ENCODE measurements around the gene MGAT3. TPM values are rescaled to one million over a fixed set of nuclear protein-coding genes. Genes with fewer than 3 reads are reported as not detected.

The MGAT3 gene
- total RNA-seq, 4 donors from 2014 or later, result 0.45 to 1.6 (median 0.90) TPM

DNA sequence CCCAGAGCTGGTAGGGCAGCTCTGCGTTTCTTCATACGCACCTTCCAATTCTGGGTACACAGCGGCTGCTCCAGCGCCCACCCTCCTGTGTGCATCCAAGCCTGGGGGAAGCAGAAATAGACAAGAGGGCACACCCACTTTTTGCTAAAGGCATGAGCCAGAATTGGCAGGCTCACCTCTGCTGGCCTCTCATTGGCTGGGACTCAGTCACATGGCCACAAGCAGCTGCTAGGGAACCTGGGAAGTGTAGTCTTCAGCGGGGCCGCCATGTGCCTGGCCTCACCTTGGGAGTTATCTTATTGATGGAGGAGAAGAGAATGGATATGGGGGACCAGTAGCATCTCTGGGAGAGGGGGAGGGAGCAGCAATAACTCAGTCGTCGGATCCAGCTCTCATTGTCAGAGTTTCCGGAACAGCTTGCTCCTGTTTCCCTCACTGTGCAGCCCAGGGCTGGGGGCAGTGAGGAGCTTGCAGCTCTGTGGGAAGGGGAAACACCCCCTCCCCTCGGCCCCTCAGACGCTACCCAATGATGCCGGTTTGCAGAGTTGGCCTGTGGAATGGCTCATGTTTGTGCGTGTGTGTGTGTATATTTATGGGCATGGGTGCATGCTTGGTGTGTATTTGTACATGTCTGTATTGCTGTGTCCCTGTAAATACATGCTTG is 33.5 kb downstream of the MGAT3 start:
- H3K36me3 ChIP-seq, result no peaks in the 10 kb centered on the region
- H3K4me1 ChIP-seq, result no peaks in the 10 kb centered on the region
- WGBS, 2 donors, result 37 to 41% methylated on average over 8 to 13 of the region's 13 CpGs
- no peaks in the 10 kb centered on the region for H3K9me3 ChIP-seq
- TF ChIP-seq POLR2A (IDR thresholded peaks at IDR 0.05) (no peak), CTCF (IDR thresholded peaks at IDR 0.05) (no peak)
- H3K27ac ChIP-seq, result no peak overlapping the region
- H3K4me3 ChIP-seq (replicated peaks in 1 of 3), result no peak overlapping the region
- DNase-seq, result peak; percentile 81 to 85
- H3K27me3 ChIP-seq, result no peaks in the 10 kb centered on the region
- intact Hi-C loops (cut with DNase I), result loop anchor here (5.0 kb wide), 1 partner anchor 37 kb away; no protein-coding TSS in a partner anchor

DNA sequence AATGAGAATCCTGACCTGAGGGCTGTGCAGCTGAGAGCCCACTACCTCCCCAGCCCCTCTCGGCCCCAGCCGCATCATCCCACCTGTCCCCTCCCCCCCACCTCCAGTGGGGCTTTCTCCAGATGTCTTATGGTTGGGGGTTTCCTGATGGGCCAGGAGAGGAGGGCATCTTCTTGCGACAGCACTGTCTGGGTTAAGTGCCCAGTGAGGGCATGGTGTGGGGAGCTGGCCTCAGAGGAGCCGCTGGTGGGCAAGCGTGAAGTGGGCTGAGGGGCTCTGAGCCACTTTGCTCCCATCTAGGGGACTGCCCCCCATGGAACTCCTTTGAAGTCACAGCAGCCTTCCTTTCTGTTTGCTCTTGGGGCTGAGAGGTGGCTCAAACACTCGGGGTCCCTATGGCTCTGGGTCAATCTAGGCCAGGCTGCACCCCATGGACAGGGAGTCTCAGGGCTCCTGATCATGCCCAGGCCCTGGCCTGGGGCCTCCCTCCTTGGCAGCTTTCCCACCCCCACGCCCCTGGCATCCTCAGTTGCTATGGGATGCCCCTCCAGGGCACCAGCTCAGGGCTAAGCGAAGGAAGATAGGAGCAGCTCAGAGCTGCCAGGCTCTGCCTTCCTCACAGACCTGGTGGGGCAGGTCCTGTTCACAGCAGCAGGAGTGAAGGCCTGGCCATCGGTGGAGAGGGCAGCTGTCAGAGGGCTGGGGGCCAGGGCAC is 34.3 kb downstream of the MGAT3 start:
- Histone ChIP-seq H3K27me3 (no peaks in the 10 kb centered on the region), H3K36me3 (no peaks in the 10 kb centered on the region), H3K4me1 (no peaks in the 10 kb centered on the region), H3K27ac (no peak overlapping the region), H3K9me3 (no peaks in the 10 kb centered on the region), H3K4me3 (replicated peaks in 1 of 3) (no peak overlapping the region)
- intact Hi-C loops (cut with DNase I), result loop anchor here (5.0 kb wide), 1 partner anchor 36 kb away; no protein-coding TSS in a partner anchor
- DNase-seq, result no peak
- TF ChIP-seq POLR2A (IDR thresholded peaks at IDR 0.05) (no peak), CTCF (IDR thresholded peaks at IDR 0.05) (no peak)
- WGBS, 2 donors, result 69 to 90% methylated on average over 2 to 7 of the region's 9 CpGs

DNA sequence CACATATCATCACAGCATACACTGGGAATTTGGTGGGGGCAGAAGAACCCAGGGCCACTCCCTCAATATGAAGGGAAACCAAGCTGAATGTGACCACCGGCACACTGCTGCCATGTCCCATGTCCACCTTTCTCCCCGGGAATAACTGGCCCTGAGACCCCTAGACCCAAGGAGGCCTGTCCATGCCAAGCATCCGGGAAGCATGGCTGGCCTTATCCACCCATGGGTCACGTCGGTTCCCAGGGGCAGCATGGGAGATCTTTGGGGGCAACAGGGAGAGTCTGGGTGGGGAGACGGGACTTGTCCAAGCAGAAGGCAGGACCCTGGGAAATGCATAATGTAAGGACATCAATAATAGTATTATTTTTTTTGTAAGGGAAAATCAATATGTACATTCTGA is 34.9 kb downstream of the MGAT3 start:
- WGBS, 2 donors, result 90 to 91% methylated on average over 6 of the region's 6 CpGs
- TF ChIP-seq CTCF (IDR thresholded peaks at IDR 0.05), result no peak
- no peak for TF ChIP-seq POLR2A (IDR thresholded peaks at IDR 0.05)
- intact Hi-C loops (cut with DNase I), result loop anchor here (5.0 kb wide), 1 partner anchor 36 kb away; no protein-coding TSS in a partner anchor
- H3K27me3 ChIP-seq, result no peaks in the 10 kb centered on the region
- no peaks in the 10 kb centered on the region for H3K9me3 ChIP-seq
- H3K4me3 ChIP-seq (replicated peaks in 1 of 3), result no peak overlapping the region
- no peak overlapping the region for H3K27ac ChIP-seq
- no peak for DNase-seq
- H3K36me3 ChIP-seq, result no peaks in the 10 kb centered on the region
- H3K4me1 ChIP-seq, result no peaks in the 10 kb centered on the region

DNA sequence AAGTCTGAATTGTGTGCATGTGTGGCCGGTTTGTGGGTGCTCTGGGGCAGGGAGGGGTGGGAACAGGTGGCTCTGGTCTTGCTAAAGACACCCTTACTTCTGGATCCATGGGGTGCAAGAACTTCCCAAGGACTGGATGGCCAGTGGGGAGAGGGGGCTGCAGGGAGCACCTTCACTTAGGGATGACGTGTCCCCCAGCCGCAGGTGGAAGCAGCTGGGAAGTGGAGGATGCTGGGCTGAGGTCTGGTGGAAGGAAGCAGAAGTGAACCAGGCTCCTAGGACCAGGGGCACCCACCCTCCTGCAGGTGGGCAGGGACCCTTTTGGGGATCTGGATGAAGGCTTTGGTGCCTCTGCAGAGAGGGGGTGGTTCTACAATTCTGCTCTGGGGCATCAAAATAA is 35.4 kb downstream of the MGAT3 start:
- Histone ChIP-seq H3K4me3 (replicated peaks in 1 of 3) (no peak overlapping the region), H3K27ac (no peak overlapping the region), H3K27me3 (no peaks in the 10 kb centered on the region), H3K9me3 (no peaks in the 10 kb centered on the region), H3K4me1 (no peaks in the 10 kb centered on the region), H3K36me3 (no peaks in the 10 kb centered on the region)
- DNase-seq, result no peak
- TF ChIP-seq POLR2A (IDR thresholded peaks at IDR 0.05) (no peak), CTCF (IDR thresholded peaks at IDR 0.05) (no peak)
- WGBS, 2 donors, result 79 to 85% methylated on average over 3 of the region's 3 CpGs
- intact Hi-C loops (cut with DNase I), result loop anchor here (5.0 kb wide), 1 partner anchor 35 kb away; no protein-coding TSS in a partner anchor

- intact Hi-C loops (cut with DNase I), result loop anchor here (5.0 kb wide), 1 partner anchor 34 kb away; no protein-coding TSS in a partner anchor
- H3K4me1 ChIP-seq, result no peaks in the 10 kb centered on the region
- TF ChIP-seq POLR2A (IDR thresholded peaks at IDR 0.05), result no peak
- no peak for TF ChIP-seq CTCF (IDR thresholded peaks at IDR 0.05)
- no peak for DNase-seq
- WGBS, 2 donors, result 57 to 59% methylated on average over 4 of the region's 4 CpGs
- no peaks in the 10 kb centered on the region for H3K27me3 ChIP-seq
- H3K27ac ChIP-seq, result no peak overlapping the region
- H3K36me3 ChIP-seq, result no peaks in the 10 kb centered on the region
- no peak overlapping the region for H3K4me3 ChIP-seq (replicated peaks in 1 of 3)
- H3K9me3 ChIP-seq, result no peaks in the 10 kb centered on the region
These were observed 36.9 kb downstream of the MGAT3 start for GRCh38 chr22:39493759-39494158.

Data from thyroid gland (tissue), 4 donors.